ENCODE data around the gene CHST14.

The CHST14 gene

GRCh38 chr15:40483919-40484318 lies 13.1 kb downstream of the CHST14 start:
- H3K36me3 Mint-ChIP-seq (ENCODE audit: low read depth), result no peaks in the 10 kb centered on the region
- no peaks in the 10 kb centered on the region for H3K4me1 Mint-ChIP-seq (ENCODE audit: low read depth)
- H3K27me3 Mint-ChIP-seq (ENCODE audit: low read depth), result peaks cover 35% of the 10 kb centered on the region
- H3K4me3 Mint-ChIP-seq, result no peak overlapping the region
- no peaks in the 10 kb centered on the region for H3K9me3 Mint-ChIP-seq
- no peak overlapping the region for H3K27ac Mint-ChIP-seq

GRCh38 chr15:40486066-40486770 lies 15.4 kb downstream of the CHST14 start:
- no peaks in the 10 kb centered on the region for H3K9me3 Mint-ChIP-seq
- peaks cover 23% of the 10 kb centered on the region for H3K27me3 Mint-ChIP-seq (ENCODE audit: low read depth)
- H3K36me3 Mint-ChIP-seq (ENCODE audit: low read depth), result no peaks in the 10 kb centered on the region
- no peaks in the 10 kb centered on the region for H3K4me1 Mint-ChIP-seq (ENCODE audit: low read depth)
- H3K27ac Mint-ChIP-seq, result no peak overlapping the region
- H3K4me3 Mint-ChIP-seq, result no peak overlapping the region

GRCh38 chr15:40487816-40488682 lies 17.3 kb downstream of the CHST14 start:
- peaks cover 2% of the 10 kb centered on the region for H3K4me1 Mint-ChIP-seq (ENCODE audit: low read depth)
- peaks cover 5% of the 10 kb centered on the region for H3K27me3 Mint-ChIP-seq (ENCODE audit: low read depth)
- H3K4me3 Mint-ChIP-seq, result no peak overlapping the region
- H3K36me3 Mint-ChIP-seq (ENCODE audit: low read depth), result no peaks in the 10 kb centered on the region
- H3K27ac Mint-ChIP-seq, result no peak overlapping the region
- no peaks in the 10 kb centered on the region for H3K9me3 Mint-ChIP-seq

- Mint-ChIP-seq H3K36me3 (ENCODE audit: low read depth) (no peaks in the 10 kb centered on the region), H3K9me3 (no peaks in the 10 kb centered on the region), H3K27me3 (ENCODE audit: low read depth) (peaks cover 4% of the 10 kb centered on the region), H3K27ac (no peak overlapping the region), H3K4me3 (no peak overlapping the region), H3K4me1 (ENCODE audit: low read depth) (peaks cover 12% of the 10 kb centered on the region)
Observed at GRCh38 chr15:40489274-40490175, 18.7 kb downstream of the CHST14 start.

GRCh38 chr15:40493089-40493840 lies 22.5 kb downstream of the CHST14 start:
- peaks cover 12% of the 10 kb centered on the region for H3K4me1 Mint-ChIP-seq (ENCODE audit: low read depth)
- H3K27me3 Mint-ChIP-seq (ENCODE audit: low read depth), result peaks cover 14% of the 10 kb centered on the region
- no peaks in the 10 kb centered on the region for H3K36me3 Mint-ChIP-seq (ENCODE audit: low read depth)
- H3K27ac Mint-ChIP-seq, result peak overlapping the region; percentile 46
- no peaks in the 10 kb centered on the region for H3K9me3 Mint-ChIP-seq
- no peak overlapping the region for H3K4me3 Mint-ChIP-seq

DNA sequence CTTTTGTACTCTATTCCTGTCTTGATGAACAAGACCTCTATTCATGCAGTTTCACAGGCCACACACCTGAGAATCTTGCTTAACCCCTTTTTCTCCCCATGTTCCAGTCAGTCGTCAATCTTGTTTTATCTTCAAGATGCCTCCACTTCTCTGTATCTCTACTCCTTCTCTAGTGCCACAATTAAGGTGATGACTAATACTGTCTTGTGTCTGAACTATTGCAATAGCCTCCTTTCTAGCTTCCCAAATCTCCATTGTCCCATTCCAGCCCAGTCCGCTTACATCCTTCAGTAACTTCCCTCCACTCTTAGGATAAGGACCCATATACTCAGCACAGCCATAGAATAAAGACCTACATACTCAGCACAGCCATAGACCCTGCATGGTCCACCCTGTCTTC lies 24.7 kb downstream of the CHST14 start:
- Mint-ChIP-seq H3K27ac (no peak overlapping the region), H3K4me3 (no peak overlapping the region), H3K4me1 (ENCODE audit: low read depth) (peaks cover 12% of the 10 kb centered on the region), H3K36me3 (ENCODE audit: low read depth) (no peaks in the 10 kb centered on the region), H3K9me3 (no peaks in the 10 kb centered on the region), H3K27me3 (ENCODE audit: low read depth) (peaks cover 21% of the 10 kb centered on the region)

GRCh38 chr15:40498418-40498817 lies 27.6 kb downstream of the CHST14 start:
- Mint-ChIP-seq H3K27ac (no peak overlapping the region), H3K36me3 (ENCODE audit: low read depth) (no peaks in the 10 kb centered on the region), H3K4me1 (ENCODE audit: low read depth) (peaks cover 6% of the 10 kb centered on the region), H3K9me3 (no peaks in the 10 kb centered on the region), H3K27me3 (ENCODE audit: low read depth) (peaks cover 31% of the 10 kb centered on the region), H3K4me3 (no peak overlapping the region)

DNA sequence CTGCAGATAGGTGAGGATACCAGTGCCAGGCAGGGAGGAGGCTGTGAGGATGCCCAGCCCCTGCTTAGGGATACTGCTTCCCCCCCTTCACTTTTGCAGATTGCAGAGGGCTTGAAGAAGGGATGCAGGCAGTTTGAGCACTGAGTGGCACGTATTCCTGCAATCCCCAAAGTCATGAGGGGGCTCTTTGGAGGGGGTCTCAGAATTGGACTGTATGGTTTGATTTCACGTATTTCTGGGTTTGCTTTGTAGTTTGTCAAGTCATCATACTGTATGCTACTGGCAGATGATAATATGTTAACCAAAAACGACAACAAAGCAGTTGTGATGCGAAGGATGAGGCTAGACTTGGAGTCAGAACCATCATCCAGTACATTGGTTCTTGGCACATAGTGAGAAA lies 28.1 kb downstream of the CHST14 start:
- H3K36me3 Mint-ChIP-seq (ENCODE audit: low read depth), result no peaks in the 10 kb centered on the region
- H3K27ac Mint-ChIP-seq, result no peak overlapping the region
- peaks cover 35% of the 10 kb centered on the region for H3K27me3 Mint-ChIP-seq (ENCODE audit: low read depth)
- H3K4me1 Mint-ChIP-seq (ENCODE audit: low read depth), result peaks cover 3% of the 10 kb centered on the region
- no peaks in the 10 kb centered on the region for H3K9me3 Mint-ChIP-seq
- H3K4me3 Mint-ChIP-seq, result no peak overlapping the region

DNA sequence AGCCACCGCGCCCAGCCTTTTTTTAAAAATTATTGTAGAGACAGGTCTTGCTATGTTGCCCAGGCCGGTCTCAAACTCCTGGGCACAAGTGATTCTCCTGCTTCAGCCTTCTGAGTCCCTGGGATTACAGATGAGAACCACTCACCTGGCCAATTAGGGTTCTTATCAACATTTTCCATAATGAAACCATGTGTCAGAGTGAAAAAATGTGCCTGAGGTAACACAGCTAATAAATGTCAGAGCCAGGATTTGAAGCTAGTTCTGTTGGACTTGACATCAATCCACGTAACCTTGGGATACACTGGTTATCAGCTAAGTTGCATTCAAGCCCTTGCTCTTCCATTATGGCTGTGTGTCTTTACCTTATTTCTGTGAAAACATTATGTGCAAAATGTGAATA lies 29.1 kb downstream of the CHST14 start:
- Mint-ChIP-seq H3K9me3 (no peaks in the 10 kb centered on the region), H3K4me3 (no peak overlapping the region), H3K27ac (no peak overlapping the region), H3K27me3 (ENCODE audit: low read depth) (peaks cover 33% of the 10 kb centered on the region), H3K4me1 (ENCODE audit: low read depth) (no peaks in the 10 kb centered on the region), H3K36me3 (ENCODE audit: low read depth) (no peaks in the 10 kb centered on the region)

DNA sequence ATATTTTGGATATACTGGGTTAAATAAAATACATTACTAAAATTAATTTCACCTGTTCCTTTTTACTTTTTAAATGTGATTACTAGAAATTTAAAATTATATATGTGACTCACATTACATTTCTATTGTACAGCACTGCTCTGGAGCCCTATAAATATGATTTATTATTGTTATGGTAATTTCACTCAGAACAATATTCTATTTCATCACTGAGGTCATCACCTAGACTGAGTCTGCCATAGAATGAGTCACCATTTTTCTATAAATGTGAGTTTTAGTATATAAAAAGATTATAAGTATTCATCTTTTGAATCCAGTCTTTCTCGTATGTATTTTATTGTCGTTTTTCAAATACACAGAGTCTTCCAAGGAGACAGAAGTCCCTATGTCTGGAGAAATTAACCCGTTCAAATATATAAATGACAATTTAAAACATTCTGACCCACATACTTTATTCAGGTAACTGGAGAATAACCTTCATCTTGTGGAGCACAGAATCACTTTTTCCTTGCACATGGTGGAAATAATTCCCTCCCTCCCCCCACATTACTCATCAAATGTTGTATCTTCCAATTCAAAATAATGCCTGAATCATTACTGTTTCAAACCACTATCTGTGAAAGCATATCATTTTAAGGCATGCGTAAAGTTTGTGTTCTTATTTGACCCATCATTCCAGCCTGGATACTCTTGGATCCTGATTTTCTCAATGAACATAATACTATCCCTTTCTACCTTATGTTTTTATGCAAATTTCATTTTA lies 30.0 kb downstream of the CHST14 start:
- Mint-ChIP-seq H3K27ac (no peak overlapping the region), H3K4me3 (no peak overlapping the region), H3K36me3 (ENCODE audit: low read depth) (no peaks in the 10 kb centered on the region), H3K4me1 (ENCODE audit: low read depth) (no peaks in the 10 kb centered on the region), H3K9me3 (no peaks in the 10 kb centered on the region), H3K27me3 (ENCODE audit: low read depth) (peaks cover 34% of the 10 kb centered on the region)

DNA sequence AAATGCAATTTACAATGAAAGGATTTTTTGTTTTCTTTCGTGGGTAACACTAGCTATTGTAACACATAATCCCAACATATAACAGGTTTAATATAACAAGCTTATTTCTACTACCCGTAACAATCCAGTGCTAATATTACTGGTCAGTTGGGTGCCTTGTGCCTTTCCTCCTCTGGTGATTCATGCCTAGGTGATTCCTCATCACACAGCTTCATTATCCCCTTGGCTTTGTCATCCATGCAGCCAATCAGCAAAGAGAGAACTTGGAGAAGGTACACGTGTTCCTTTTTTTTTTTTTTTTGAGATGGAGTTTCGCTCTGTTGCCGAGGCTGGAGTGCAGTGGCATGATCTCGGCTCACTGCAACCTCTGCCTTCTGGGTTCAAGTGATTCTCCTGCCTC lies 30.7 kb downstream of the CHST14 start:
- no peak overlapping the region for H3K27ac Mint-ChIP-seq
- H3K4me3 Mint-ChIP-seq, result no peak overlapping the region
- H3K9me3 Mint-ChIP-seq, result no peaks in the 10 kb centered on the region
- H3K36me3 Mint-ChIP-seq (ENCODE audit: low read depth), result no peaks in the 10 kb centered on the region
- H3K27me3 Mint-ChIP-seq (ENCODE audit: low read depth), result peaks cover 38% of the 10 kb centered on the region
- no peaks in the 10 kb centered on the region for H3K4me1 Mint-ChIP-seq (ENCODE audit: low read depth)

- Mint-ChIP-seq H3K27ac (no peak overlapping the region), H3K36me3 (ENCODE audit: low read depth) (peaks cover under 1% of the 10 kb centered on the region), H3K4me3 (no peak overlapping the region), H3K27me3 (ENCODE audit: low read depth) (peaks cover 77% of the 10 kb centered on the region), H3K9me3 (no peaks in the 10 kb centered on the region), H3K4me1 (ENCODE audit: low read depth) (peaks cover 14% of the 10 kb centered on the region)
Observed at GRCh38 chr15:40506964-40507571, 36.3 kb downstream of the CHST14 start.

- Mint-ChIP-seq H3K9me3 (no peaks in the 10 kb centered on the region), H3K4me3 (no peak overlapping the region), H3K4me1 (ENCODE audit: low read depth) (peaks cover 19% of the 10 kb centered on the region), H3K27ac (no peak overlapping the region), H3K36me3 (ENCODE audit: low read depth) (peaks cover 3% of the 10 kb centered on the region), H3K27me3 (ENCODE audit: low read depth) (peaks cover 79% of the 10 kb centered on the region)
Observed at GRCh38 chr15:40508216-40508615, 37.4 kb downstream of the CHST14 start.

Measured in T-helper 1 cell treated with Interleukin-12 subunit alpha and Interleukin-12 subunit beta and Interleukin-4 antibody, amounts not matched to agents 30 μg/mL and 1 μg/mL, for 36 hours (primary cell).